ENCODE data around the gene KCNQ1.
A peak's percentile ranks its signal among the peaks of the same experiment; 100 is the strongest.

KCNQ1 gene, protein sequence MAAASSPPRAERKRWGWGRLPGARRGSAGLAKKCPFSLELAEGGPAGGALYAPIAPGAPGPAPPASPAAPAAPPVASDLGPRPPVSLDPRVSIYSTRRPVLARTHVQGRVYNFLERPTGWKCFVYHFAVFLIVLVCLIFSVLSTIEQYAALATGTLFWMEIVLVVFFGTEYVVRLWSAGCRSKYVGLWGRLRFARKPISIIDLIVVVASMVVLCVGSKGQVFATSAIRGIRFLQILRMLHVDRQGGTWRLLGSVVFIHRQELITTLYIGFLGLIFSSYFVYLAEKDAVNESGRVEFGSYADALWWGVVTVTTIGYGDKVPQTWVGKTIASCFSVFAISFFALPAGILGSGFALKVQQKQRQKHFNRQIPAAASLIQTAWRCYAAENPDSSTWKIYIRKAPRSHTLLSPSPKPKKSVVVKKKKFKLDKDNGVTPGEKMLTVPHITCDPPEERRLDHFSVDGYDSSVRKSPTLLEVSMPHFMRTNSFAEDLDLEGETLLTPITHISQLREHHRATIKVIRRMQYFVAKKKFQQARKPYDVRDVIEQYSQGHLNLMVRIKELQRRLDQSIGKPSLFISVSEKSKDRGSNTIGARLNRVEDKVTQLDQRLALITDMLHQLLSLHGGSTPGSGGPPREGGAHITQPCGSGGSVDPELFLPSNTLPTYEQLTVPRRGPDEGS

DNA sequence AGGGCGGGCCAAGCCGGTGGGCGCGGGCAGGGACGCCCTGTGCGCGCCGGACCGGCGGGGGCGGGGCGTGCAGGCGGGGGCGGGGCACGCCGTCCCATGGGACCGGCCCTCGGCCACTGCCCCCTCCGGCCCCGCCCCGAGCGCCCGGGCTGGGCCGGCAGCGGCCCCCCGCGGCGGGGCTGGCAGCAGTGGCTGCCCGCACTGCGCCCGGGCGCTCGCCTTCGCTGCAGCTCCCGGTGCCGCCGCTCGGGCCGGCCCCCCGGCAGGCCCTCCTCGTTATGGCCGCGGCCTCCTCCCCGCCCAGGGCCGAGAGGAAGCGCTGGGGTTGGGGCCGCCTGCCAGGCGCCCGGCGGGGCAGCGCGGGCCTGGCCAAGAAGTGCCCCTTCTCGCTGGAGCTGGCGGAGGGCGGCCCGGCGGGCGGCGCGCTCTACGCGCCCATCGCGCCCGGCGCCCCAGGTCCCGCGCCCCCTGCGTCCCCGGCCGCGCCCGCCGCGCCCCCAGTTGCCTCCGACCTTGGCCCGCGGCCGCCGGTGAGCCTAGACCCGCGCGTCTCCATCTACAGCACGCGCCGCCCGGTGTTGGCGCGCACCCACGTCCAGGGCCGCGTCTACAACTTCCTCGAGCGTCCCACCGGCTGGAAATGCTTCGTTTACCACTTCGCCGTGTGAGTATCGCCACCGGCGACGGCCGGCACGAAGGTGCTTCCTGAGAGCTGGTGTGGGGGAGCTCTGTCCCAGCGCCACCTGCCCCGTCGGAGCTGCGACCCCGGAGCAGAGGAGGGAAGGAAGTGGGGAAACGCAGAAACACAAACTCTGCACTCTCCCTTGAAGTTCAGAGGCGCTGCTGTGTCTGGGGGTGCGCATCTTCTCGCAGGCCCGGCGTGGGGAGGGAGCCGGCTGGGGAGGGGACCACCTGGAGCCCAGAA, at the start of gene KCNQ1:
TSS of gene KCNQ1 (plus strand) at position 188 of the 925 bp plus-strand sequence. CDS start at position 279, 91 bp downstream.
- DNase-seq, result peak; percentile 71
- ATAC-seq, result peak; percentile 62

DNA sequence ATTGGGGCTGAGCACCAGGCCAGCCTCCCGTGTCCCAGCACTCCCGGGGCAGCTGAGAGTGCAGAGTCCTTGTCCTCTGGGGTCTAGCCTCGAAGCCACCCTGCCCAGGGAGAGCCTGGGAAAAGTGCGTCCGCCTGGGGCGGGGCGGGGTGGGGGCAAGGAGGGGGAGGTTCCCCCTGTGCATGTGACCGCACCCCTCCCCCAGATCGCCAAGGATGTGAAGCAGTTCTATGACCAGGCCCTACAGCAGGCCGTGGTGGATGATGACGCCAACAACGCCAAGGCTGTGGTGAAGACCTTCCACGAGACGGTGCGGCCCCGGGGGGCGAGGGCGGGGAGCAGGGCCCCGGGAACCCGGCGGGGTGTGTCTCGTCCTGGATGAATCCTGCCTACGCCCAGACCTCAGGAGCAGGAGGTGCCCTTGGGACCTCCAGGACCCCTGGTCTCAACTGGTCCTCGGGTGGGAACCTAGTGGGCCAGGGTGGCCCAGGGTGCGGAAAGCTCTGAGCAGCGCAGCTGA, 49.5 kb upstream of the KCNQ1 start:
- ATAC-seq, result no peak
- DNase-seq, result no peak

DNA sequence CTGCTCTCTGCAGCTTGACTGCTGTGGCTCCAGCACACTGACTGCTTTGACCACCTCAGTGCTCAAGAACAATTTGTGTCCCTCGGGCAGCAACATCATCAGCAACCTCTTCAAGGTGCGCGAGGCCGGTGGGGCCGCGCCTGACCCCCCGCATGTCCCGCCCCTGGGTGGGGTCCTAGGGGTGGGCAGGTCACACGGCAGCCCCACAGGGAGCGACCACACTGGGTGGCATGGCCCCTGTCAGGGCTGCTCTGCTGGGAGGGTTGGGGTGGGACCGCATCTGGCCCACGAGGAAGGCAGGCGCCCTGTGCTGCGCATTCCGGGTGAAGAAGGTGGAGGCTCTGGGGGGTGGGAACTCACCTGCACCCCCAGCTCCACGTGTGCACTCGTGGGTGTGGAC, 49.0 kb upstream of the KCNQ1 start:
- ATAC-seq, result no peak

DNA sequence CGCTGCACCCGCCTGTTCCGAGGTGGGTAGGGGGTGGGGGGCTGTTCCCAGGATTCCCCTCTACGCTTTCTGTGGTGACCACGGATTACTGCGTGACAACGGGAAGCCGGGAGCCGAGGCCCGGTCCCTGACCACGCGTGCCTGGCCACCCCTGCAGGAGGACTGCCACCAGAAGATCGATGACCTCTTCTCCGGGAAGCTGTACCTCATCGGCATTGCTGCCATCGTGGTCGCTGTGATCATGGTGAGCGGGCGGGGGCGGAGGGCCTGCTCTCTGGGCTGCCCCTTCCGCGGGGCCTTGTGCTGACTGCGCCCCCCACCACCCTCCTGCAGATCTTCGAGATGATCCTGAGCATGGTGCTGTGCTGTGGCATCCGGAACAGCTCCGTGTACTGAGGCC, 48.3 kb upstream of the KCNQ1 start:
- ATAC-seq (no peak), DNase-seq (no peak)

More for the DNA sequence above, 49.0 kb upstream of the KCNQ1 start:
- DNase-seq, result no peak

DNA sequence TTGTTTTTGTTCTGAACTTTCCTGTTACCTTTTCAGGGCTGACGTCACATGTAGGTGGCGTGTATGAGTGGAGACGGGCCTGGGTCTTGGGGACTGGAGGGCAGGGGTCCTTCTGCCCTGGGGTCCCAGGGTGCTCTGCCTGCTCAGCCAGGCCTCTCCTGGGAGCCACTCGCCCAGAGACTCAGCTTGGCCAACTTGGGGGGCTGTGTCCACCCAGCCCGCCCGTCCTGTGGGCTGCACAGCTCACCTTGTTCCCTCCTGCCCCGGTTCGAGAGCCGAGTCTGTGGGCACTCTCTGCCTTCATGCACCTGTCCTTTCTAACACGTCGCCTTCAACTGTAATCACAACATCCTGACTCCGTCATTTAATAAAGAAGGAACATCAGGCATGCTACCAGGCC, 47.8 kb upstream of the KCNQ1 start:
- ATAC-seq (no peak), DNase-seq (no peak)

DNA sequence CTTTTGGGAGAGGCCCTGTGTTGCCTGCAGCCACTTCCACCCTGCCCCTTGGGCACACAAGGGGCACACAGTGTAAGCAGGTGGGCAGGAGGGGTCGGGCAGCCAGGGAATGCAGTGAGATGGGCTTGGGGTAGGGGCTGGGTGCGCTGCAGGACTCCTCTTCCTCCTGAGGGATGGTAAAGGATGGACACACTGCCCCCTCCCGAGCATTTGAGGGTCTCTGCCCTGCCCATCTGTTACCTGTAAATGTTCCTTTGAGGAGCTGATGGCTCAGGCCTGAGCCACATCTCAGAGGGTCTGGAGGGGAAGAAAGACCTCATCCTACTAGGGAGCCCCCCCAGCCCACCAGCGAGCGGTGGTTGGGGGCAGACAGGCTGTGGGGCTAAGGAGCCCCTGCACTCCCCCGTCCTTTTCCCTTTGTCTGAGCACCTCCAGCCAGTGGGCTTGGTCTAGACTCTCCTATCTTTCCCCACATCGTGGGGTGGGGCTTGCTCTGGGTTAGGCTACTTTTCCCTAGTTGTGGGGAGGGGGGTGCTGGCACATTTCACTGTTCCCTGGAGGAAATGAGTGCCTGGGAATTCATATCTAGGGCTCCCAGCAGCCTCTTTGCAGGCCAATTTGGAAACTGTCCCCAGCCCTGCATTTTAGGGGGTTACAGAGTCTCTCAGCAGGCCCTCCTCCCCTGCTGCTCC, 46.0 kb upstream of the KCNQ1 start:
- DNase-seq (no peak), ATAC-seq (no peak)

DNA sequence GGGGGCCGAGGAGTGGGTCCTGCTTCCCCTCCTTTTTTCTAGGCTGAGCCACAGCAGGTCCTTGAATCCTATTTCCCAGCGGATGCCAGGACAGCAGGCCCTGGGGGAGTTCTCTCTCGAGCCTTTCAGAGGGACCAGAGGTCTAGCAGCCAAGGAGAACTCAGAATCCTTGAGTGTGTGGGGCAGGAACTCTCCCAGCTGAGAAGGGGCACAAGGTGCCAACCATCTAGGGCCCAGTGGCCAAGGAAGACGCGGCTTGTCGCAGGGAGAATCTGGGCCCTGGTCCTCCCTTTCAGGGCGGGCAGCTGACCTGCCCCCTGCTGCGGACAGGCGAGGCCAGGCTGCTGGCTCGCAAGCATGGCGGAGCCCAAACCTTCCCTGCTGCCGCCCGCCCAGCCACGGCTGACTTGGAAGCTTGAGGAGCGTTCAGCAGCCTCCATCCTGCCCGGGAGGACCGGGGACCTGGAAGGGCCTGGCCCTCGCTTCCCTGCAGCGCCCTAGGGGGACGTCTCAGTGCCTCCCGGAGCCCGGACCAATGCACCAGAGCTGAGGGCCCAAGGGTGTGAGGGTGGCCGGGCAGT, 45.2 kb upstream of the KCNQ1 start:
- DNase-seq (peak; percentile 37), ATAC-seq (no peak)

DNA sequence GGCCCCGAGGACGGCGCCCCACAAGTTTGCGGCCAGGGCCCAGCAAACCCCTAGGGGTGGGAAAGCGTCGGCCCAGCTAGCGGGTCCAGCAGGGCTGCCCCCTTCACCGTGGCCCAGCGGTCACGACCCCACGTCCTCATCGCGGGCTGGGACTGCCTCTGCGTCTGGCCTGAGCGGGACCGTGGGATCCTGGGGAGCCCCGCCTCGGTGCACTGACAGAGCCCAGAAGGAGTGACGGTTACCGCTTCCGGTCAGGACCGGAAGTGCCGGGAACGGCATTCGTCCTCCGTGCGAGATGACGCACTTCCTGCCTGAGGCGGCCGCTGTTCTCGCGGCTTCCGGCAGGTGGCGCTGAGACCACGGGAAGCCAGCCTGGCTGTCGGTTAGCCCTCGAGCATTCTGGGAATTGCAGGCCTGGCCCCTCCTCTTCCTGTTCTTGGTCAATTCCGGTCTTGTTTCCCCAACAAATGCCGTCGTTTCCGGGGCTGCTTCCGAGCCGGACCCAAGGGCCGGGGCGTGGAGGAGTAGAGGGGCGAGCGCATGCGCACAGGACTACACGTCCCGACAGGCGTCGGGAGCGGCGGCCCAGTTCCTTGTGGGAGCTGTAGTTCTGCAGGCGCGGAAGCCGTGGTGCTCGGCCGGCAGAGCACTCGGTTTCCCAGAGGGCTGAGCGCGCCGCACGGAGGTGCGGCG, 44.6 kb upstream of the KCNQ1 start, which contains the start of gene TSSC4:
TSS of gene TSSC4 (plus strand) at position 682 of the 693 bp plus-strand sequence. CDS start 1,884 bp downstream, outside the sequence.
- ATAC-seq, result peak; percentile 87
- peak; percentile 99 for DNase-seq

DNA sequence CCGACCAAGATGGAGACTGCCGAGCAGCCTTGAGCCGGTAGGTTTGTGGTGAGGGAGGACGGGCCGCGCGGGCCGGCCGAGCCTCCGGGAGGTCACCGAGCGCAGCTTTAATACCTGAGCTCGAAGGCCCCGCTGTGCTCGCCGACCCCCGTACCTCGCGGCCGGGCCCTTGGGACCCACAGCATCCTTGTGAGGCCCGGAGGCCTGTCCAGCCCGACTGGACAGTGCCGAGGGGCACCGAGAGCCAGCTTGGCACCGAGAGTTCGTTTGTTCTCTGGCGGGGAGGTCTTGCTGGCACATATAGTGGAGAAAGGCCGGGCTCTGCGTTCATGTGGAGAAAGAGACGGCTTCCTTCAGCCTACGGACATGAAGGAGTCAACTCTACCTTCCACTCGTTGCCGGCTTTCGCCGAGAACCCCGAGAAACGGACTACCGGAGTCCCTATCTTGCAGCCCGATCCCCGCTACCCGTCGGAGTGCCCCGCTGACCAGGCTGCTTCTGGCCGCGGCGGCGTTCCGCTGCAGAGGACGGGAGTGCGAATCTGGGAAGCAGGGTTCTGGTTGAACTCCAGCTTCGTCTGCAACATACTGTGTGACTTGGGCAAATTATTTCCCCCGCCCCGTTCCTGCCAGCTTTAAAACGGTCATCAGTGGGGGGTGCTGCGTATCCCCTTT, 43.9 kb upstream of the KCNQ1 start:
- DNase-seq (no peak), ATAC-seq (no peak)

DNA sequence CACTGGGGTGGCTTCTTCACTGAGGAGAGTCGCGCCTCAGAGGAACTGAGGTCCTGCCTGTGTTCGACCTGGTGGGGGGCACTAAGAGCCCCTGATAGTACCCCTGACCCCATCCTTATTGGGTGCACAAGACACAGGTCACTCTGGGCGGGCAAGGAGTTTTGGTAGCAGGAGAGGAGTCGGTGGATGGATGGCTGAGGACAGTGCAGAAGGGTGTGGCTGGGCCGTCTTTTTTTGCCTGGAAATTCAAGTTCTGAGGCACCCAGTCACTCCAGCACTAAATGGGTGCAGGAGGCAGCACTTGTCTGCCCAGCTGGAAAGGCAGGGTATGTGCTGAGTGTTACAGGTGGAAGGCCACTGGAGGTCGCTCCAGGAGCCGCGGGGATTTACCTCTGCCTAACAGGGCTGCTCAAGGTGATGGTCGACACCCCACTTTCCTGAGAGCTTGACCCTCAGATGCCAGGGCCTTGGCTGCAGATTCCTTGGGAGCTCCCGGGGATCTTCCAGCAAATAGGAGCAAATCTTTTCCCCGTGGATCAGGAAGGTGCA, 43.3 kb upstream of the KCNQ1 start:
- DNase-seq, result no peak
- ATAC-seq, result no peak

DNA sequence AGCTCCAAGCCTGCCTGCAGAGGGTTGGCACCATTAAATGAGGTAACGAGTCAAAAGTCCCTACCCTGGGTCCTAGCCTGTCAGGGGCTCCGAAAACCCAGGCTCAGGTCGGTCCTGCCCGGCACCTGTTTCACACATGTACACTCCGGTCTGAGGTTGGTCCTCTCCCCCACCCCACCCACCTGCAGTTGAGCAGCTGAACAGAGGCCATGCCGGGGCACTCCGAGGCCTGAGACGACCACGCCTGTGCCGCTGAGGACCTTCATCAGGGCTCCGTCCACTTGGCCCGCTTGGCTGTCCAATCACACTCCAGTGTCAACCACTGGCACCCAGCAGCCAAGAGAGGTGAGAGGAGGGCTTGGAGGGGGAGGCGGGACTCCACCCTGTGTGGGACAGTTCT, 42.7 kb upstream of the KCNQ1 start:
- no peak for ATAC-seq
- DNase-seq, result no peak

DNA sequence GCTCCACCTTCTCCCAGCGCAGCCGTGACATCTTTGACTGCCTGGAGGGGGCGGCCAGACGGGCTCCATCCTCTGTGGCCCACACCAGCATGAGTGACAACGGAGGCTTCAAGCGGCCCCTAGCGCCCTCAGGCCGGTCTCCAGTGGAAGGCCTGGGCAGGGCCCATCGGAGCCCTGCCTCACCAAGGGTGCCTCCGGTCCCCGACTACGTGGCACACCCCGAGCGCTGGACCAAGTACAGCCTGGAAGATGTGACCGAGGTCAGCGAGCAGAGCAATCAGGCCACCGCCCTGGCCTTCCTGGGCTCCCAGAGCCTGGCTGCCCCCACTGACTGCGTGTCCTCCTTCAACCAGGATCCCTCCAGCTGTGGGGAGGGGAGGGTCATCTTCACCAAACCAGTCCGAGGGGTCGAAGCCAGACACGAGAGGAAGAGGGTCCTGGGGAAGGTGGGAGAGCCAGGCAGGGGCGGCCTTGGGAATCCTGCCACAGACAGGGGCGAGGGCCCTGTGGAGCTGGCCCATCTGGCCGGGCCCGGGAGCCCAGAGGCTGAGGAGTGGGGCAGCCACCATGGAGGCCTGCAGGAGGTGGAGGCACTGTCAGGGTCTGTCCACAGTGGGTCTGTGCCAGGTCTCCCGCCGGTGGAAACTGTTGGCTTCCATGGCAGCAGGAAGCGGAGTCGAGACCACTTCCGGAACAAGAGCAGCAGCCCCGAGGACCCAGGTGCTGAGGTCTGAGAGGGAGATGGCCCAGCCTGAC, 41.7 kb upstream of the KCNQ1 start:
- DNase-seq, result no peak

DNA sequence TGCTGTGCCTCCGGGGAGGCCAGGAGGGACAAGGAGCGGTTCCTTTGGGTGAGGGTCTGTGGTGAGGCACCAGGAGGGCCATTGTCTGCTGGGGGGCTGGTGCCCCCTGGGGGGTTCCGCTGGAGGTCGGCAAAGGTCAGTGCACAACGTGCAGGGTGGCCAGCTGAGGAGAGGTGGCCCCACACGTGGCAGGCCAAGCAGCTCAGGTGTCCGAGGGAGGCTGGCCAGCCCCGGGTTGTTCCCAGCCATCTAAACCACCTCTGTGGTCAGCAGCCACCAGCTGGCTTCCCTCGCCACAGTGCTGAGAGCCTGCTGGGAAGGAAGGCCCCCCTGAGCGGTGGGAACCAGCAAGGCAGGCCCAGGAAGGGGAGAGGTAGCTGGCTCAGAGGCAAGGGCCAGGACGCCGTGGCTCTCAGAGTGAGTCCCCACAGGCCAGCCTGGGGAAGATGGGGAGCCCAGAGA, 40.0 kb upstream of the KCNQ1 start:
- no peak for ATAC-seq
- no peak for DNase-seq

More for the DNA sequence above, 41.7 kb upstream of the KCNQ1 start:
- no peak for ATAC-seq

DNA sequence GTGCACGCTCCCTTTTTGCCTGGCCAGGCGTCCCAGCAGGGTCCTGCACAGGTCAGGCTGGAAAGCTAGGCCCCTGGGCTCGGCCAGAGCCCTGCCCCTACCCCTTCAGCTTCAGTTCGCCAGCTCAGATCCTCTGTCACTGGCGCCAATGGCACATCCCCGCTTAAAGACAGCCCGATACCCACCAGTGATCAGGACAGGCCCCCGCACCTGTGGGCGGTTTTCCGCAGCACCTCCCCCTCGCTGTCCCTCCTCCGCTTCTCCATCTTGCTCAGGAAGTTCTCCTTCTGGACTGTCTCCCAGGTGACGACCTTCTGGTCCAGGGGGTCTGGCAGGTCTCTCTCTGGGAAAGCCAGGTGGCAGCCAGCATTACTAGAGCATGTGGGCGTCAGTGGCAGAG, 38.4 kb upstream of the KCNQ1 start:
- ATAC-seq (no peak), DNase-seq (no peak)

DNA sequence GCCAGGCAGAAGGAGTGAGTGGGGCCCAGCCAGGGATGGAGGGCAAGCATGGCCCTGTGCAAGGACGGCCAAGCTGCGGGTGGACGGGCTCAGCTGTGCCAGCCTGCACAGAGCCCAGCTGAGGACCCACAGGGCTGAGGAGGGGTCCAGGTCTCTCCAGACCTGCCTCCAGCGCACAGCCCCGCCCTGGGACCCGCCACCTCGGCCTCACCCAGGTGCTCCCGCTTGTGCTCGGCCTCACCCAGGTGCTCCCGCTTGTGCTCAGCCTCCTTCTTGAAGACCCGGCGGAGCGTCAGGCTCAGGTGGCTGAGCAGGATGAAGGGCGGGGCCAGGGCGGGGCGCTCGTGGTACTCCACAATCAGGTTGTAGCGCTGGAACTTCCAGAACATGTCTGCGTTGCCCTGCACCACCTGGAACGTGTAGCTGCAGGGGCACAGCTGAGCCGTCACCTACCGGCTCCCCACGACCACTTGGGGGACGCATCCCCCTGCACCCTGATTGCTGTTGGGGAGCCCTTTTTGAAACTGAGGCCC, 37.9 kb upstream of the KCNQ1 start:
- DNase-seq (no peak), ATAC-seq (no peak)

DNA sequence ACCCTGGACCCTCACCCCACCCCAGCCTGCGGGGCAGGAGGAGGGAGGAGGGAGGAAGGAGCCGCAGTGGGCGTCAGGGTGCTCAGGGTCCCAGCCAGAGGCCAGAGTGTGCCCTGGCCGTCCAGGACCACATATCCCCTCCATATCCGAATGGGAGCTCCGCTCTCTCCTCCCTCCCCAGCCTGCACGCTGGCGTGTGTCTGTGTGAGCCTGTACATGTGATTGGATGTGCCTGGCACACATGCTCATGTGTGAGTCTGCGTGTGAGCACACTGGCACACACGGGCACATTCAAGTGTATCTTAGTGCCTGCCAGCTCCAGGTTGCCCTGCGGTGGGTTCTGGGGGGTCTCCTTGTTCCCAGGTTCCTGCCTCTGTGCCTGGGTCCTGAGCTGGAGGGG, 36.1 kb upstream of the KCNQ1 start:
- ATAC-seq, result no peak

DNA sequence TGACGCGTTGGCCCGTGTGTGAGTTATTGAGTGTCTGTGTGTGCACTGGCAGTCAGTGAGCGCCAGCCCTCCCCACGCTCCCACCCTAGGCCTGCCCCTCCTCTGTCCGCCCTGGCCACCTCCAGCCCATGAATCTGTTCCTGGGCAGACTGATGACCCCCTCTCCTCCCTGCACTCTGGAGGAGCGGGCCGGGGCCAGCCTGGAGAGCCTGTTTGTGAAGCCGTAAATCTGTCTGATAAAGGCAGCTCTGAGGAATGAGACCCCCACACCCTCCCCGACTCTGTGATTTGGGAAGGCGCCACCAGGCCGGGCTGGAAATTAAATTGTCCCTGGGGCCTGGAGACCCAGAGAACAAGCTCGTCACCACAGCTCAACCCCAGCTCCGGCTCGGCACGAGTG, 35.7 kb upstream of the KCNQ1 start:
- ATAC-seq (no peak), DNase-seq (no peak)

More for the DNA sequence above, 36.1 kb upstream of the KCNQ1 start:
- no peak for DNase-seq

All from stimulated activated naive CD8-positive, alpha-beta T cell treated with anti-CD3 and anti-CD28 coated beads, Interleukin-15, Interleukin-2, amounts not matched to agents 100 U/mL and 50 U/mL, for 24 hours (primary cell).